HL-60/S4 (cell line): Measurements from ENCODE around the gene IMP3.

Experiments
- in situ Hi-C: fragments of 300-500 bp; cut with MboI; formaldehyde crosslinking; loops from 2 replicates; pipeline ENCODE4 v1.14.3; 2022; ENCODE audit warnings: low sequenced_read_pairs

The IMP3 gene

DNA sequence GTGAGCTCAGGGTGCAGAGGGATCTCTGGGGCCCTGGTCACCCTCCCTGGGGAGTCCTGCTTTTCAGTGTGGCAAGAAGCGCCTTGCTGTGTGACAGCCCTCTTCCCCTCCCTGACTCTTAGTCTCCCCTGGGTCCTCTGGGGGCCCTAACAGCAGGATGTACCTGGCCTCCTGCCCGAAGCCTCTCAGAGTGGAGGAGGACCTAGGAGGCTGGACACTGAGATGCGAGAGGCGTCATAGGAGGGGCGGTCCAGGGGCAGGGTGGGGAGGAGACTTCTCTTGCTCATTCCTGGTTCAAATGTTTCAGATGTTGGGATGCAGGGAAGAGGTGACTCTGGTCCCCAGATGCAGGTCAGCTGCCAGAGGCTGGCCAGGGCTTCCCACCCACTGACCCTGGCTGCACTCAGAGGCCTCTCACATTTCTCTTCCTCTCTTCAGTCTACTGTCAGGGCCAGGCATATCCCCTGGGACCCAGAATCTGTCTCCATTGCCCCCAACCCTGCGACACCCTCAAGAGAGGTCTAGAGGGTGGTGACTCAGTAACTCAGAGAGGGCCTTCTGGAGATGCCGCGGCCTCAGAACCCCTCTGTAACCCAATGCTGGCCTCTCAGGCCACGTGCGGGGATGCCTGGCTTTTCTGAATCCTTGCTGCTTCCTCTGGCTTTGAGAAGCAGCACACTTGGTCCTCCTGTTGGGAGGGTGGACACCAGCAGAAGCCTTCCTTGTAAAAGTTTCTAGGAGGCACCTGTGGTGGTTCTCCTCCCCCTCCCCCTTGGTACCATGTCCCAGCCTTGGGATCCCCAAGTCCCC lies 33.6 kb upstream of the IMP3 start:
- in situ Hi-C loops, result loop anchor here (10.0 kb wide), 1 partner anchor 449 kb away; no protein-coding TSS in a partner anchor

- in situ Hi-C loops, result loop anchor here (10.0 kb wide), 1 partner anchor 448 kb away; no protein-coding TSS in a partner anchor
Measured at GRCh38 chr15:75672646-75673425, 32.8 kb upstream of the IMP3 start.

DNA sequence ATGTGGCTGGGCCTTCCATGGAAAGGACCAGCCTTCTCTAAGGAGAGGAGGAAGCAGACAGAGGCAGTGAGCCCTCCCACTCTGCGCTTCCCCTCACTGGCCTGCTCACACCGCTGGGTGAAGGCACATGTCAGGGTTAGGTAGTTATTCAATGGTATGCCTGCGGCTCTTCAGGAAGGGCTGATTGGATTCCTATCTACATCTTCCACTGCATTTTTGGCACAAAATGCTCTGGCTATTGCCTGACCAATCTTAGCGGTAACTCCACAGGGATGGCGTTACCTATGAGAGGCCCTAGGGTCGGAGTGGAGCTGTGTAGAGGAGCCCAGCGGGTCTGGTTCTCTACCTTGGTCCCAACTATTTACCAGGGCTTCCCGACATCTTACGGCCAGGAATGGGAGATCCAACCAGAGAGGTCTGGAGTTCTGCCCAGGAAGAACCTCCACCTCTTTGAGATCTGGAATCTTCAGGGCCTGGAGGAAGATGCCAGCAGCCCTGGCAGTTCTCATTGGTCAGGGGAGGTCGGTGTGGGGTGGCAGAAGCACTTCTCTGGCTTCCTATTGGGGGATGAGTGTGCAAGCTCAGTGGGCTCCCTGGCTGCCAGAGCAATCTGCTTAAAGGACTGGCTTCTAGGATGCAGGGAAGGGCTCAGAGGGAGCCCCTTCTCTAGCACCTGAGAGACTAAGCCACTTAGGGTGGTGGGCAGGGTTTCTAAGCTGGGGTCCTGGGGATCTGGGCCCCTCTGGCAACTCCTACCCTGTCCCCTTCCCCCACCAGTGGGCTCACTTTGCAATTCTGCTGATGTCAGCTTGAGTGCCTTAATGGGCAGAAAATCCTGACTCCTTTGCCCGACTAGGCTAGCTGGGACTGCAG lies 31.9 kb upstream of the IMP3 start:
- in situ Hi-C loops, result loop anchor here (10.0 kb wide), 1 partner anchor 447 kb away; no protein-coding TSS in a partner anchor

DNA sequence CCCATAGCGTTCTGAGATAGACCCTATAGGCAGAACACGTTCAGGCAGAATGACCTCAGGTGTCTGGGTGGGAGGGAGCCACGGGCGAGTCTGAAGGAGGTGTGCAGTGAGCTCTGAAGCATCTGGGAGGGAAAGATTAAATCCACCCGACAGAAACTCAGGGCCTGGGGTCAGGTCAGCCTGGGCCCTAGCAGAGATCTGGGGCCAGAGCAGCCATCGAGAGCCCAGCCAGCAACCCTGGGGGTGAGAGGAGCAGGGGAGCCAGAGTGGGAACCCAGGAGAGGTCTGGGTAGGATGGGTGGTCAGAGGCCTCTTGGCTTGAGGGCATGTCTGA lies 29.8 kb upstream of the IMP3 start:
- in situ Hi-C loops, result loop anchor here (10.0 kb wide), 1 partner anchor 445 kb away; no protein-coding TSS in a partner anchor

DNA sequence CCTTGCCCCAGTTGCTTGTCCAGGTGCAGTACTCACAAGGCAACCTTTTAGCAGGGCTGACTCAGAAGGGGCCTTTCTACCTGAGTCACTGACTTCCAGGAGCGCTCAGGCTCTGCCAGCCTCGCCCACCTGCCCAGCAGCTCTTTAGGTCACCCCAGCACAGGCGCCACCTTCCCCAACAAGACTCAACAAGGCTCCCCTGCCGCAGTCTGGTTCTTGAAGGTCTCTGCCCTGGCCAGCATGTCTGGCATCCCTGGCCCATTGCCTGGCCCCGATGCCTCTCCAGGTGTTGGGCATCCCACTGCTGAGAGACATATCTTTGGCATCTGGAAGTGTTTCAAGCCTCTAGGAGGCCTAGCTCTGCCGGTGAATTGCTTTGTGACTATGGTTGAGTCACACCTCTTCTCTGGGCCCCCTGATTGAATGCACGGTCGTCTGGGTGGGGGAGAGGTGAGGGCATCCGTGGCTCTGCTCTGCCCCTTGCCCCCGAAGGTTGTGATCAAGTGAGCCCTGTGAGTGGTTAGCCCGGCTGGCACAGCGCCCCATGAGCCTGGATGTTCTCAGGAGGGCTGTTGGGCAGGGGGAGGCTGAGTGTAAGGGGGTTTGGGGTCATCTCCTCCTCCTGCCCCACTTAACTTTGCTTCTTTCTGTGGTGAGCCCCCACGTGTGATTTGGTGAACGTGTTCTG lies 29.3 kb upstream of the IMP3 start:
- in situ Hi-C loops, result no loop called here

GRCh38 chr15:75666823-75667501 lies 26.9 kb upstream of the IMP3 start:
- in situ Hi-C loops, result no loop called here

DNA sequence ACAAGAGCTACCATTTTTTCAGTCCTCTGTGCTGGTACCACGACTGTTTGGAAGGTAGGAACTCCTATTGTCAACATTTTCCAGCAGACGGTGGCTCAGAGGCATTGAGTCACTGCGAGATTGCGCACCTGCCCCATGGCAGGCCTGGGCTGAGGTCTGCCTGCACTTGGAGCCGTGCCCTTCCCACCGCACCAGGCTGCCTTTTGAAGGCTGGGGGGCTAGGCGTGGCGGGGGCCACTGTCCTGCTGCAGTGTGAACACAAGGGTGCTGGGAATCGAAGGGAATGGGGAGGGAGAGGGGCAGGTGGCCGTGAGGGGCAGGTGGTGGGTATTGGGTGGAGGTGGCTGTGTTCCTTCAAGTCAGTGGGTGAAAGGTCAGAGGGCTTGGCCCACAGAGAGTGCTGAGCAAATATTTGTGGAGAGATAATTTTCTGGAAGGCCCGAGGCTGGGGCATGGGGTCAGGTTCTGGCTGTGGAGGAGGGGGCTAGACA lies 24.0 kb upstream of the IMP3 start:
- in situ Hi-C loops, result no loop called here

GRCh38 chr15:75662823-75663519 lies 22.9 kb upstream of the IMP3 start:
- in situ Hi-C loops, result no loop called here

- in situ Hi-C loops, result no loop called here
Measured at GRCh38 chr15:75661756-75662140, 21.7 kb upstream of the IMP3 start.

DNA sequence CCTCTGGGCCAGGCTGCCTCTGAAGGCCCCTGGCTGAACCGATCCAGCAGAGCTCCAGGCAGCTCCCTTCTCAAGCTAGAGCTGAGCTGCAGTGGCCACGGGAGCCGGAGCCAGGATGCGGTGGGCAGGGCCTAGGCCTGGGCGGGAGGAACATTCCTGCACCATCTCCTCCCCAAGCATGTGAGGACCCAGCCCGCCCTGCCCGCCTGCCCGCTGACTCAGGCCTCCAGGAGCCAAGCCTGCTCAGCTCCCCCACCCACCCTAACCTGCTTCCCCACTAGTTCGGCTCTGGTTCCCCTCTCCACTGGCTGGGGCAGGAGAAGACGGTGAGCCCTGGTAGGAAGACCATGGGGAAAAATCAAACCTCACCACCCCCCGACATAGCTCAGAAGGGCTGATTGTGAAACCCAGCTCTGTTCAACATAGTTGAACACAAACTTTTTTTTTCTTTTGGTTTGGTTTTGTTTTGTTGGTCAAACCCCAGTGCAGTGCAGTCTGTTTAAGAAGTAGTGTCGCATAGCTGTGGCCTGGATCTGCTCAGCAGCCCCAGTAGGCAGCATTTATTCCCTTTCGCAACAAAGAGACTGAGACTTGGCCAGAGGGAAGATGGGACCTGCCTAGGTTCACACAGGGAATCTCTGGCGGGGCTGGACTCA lies 21.2 kb upstream of the IMP3 start:
- in situ Hi-C loops, result no loop called here

GRCh38 chr15:75659928-75660645 lies 20.1 kb upstream of the IMP3 start:
- in situ Hi-C loops, result no loop called here

DNA sequence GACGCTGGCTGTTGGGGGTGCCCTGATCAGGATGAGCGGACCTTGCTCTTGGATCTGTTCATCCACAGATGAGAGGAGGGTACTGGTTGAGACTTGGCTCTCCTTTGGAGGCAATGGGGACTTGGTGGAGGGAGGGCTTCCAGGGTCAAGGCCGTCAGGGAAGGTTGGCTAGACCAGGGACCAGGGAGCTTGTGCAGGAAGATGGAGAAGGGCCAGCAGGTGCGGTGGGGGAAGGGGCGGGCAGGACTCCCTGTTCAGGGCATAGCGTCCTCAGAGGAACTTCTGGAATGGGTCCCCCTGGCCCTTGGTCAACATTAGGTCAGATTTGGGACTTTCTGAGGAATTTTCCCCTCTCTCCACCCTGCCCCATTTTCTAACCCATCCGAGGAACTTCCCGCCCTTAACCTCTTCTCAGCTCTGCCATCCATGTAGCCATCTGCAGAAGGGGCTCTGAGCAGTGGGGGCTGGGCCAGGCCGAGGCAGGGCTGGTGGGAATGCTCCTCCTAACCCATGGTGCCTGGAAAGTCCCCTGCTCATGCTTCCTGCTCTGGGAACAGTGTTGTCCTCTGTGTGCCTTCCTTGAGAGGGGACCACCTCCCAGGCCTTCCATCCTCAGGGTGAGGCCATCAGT lies 19.2 kb upstream of the IMP3 start:
- in situ Hi-C loops, result no loop called here

GRCh38 chr15:75656813-75657212 lies 16.8 kb upstream of the IMP3 start:
- in situ Hi-C loops, result no loop called here

DNA sequence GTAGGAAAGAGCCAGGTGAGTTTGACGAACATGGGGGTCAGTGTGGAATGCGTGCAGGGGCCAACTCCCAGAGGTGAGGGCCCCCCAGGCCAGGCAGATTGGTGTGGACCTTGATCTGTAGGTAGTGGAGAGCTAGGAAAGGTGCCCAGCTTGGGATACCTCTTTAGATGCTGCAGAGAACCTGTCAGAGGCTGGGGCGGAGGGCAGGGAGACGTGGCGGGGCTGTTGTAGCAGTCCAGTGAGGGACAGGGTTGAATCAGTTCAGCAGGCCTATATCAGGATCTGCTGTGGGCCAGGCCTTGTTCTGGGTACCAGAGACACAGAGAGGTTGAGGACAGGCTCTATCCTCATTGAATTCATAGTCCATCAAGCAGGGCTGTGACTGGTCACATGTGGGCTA lies 16.3 kb upstream of the IMP3 start:
- in situ Hi-C loops, result no loop called here

DNA sequence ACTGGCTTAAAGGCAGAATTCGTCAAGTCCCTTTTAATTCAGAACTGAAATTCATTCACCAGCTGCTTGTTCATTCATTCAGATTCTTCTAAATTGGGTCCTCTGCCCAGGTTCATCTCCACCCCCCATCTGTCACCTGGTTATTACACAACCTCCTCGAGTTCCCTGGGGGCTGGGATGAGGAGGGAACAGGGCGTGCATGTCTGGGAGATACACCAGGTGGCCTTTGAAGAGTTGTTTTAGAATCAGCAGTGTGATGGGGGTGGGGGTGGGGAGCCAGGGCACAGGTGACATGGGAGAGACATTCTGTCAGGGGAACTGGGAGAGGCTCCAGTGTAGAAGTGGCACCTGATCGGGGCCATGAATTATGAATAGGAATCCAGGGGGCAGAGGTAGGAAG lies 15.9 kb upstream of the IMP3 start:
- in situ Hi-C loops, result no loop called here

- in situ Hi-C loops, result no loop called here
Measured at GRCh38 chr15:75654201-75654907, 14.3 kb upstream of the IMP3 start.

DNA sequence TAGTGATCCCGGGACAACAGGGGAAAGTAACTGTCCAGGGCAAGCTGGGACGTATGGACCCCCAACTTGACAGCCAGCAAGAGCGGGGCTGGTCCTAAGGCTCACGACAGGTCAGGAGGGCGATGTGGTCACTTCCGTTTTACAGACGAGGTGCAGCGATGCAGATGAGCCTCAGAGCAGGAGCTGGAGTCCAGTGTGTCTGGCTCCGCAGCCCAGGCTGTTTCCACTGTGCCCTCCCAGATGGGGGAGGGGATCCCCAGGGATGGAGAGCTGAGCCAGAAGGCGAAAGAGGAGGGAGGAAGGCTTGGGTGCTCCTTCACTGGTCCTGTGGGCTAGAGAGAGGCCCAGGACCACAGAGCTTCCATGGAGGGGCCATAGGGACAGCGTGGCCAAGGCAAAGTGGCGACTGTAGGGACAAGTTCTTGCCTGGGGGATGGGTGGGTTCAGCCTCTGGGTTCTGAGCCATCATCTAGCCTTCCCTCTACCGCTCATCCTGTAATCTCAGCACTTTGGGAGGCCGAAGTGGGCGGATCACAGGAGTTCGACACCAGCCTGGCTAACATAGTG lies 13.4 kb upstream of the IMP3 start:
- in situ Hi-C loops, result no loop called here
